Right atrium auricular region (tissue), 2 donors: ENCODE measurements around the gene KRT71. TPM values are rescaled to one million over a fixed set of nuclear protein-coding genes. Genes with fewer than 3 reads are reported as not detected.

Experiments used
- DNase-seq: peaks from one replicate; pipeline ENCODE4 v3.0.0-alpha.2; 2019; ENCODE audit warnings: low spot score
- H3K27ac ChIP-seq, 2 donors: fragments of 200-600 bp; sonication (generic); 1 replicate in 1 of 2; 2 replicates in 1 of 2; pipeline ENCODE4 v1.5.1; 2016 to 2019
- H3K27me3 ChIP-seq, 2 donors: fragments of 200-600 bp; sonication (generic); one replicate each; pipeline versions ENCODE4 v1.5.1 to v1.6.0; 2017 to 2019
- H3K36me3 ChIP-seq: fragments of 200-600 bp; sonication (generic); one replicate; pipeline ENCODE4 v1.5.1; 2016
- H3K4me1 ChIP-seq, 2 donors: fragments of 200-600 bp; sonication (generic); one replicate each; pipeline versions ENCODE4 v1.5.1 to v1.6.0; 2017 to 2019
- H3K4me3 ChIP-seq, 2 donors: fragments of 200-600 bp; sonication (generic); 1 replicate in 1 of 2; 2 replicates in 1 of 2; pipeline ENCODE4 v1.5.1; 2017 to 2019; ENCODE audit warnings: mild to moderate bottlenecking in 1 of 2, moderate library complexity in 1 of 2
- H3K9me3 ChIP-seq, 2 donors: fragments of 200-600 bp; sonication (generic); one replicate each; pipeline ENCODE4 v1.5.1; 2019
- total RNA-seq, 2 donors: library from RNA; depleted of rRNA; stranded (reverse); fragments of >200 nt; gene quantifications; one replicate each; pipeline ENCODE4 v1.1.0, GENCODE V29; 2016
- TF ChIP-seq, protein P1 (sequence below), 2 donors: fragments of 200-600 bp; sonication (generic); IDR thresholded peaks; one replicate each; pipeline ENCODE4 v1.5.1; 2019; ENCODE audit warnings: antibody characterized with exemption in 2 of 2

Gene KRT71
- total RNA-seq, 2 donors from 2014 or later, result not detected

- H3K4me3 ChIP-seq, result no peak overlapping the region
- no peaks in the 10 kb centered on the region for H3K4me1 ChIP-seq
- DNase-seq, result no peak
- no peak overlapping the region for H3K27ac ChIP-seq
- TF ChIP-seq, protein P1, sequence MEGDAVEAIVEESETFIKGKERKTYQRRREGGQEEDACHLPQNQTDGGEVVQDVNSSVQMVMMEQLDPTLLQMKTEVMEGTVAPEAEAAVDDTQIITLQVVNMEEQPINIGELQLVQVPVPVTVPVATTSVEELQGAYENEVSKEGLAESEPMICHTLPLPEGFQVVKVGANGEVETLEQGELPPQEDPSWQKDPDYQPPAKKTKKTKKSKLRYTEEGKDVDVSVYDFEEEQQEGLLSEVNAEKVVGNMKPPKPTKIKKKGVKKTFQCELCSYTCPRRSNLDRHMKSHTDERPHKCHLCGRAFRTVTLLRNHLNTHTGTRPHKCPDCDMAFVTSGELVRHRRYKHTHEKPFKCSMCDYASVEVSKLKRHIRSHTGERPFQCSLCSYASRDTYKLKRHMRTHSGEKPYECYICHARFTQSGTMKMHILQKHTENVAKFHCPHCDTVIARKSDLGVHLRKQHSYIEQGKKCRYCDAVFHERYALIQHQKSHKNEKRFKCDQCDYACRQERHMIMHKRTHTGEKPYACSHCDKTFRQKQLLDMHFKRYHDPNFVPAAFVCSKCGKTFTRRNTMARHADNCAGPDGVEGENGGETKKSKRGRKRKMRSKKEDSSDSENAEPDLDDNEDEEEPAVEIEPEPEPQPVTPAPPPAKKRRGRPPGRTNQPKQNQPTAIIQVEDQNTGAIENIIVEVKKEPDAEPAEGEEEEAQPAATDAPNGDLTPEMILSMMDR (IDR thresholded peaks at IDR 0.05), result no peak
- H3K27me3 ChIP-seq, result no peaks in the 10 kb centered on the region
- no peaks in the 10 kb centered on the region for H3K36me3 ChIP-seq
- no peaks in the 10 kb centered on the region for H3K9me3 ChIP-seq
These were observed 53.0 kb downstream of the KRT71 start for GRCh38 chr12:52499806-52500560.

- no peaks in the 10 kb centered on the region for H3K27me3 ChIP-seq
- H3K4me1 ChIP-seq, result no peaks in the 10 kb centered on the region
- no peaks in the 10 kb centered on the region for H3K36me3 ChIP-seq
- no peaks in the 10 kb centered on the region for H3K9me3 ChIP-seq
- H3K27ac ChIP-seq, result no peak overlapping the region
- TF ChIP-seq, protein P1 (IDR thresholded peaks at IDR 0.05), result no peak
- no peak overlapping the region for H3K4me3 ChIP-seq
- no peak for DNase-seq
These were observed 54.0 kb downstream of the KRT71 start for GRCh38 chr12:52498946-52499345.

DNA sequence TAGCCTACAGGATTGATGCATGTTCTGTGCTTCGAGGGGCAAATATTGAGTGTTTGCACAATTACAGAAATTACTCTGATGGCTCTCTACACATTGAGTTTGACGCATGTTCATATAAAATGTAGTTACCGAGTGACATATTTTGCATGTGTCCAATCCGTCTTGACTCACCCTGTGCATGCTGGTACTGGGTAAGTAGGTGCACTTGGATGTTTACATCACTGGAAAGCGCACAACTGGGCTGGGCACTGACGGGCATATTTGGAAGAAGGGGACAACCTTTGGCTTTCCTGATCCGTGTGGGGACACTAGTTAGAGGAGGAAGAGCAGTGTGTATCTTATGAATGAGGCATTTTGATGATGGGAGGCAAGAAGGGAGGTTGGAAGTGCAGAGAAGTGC, 55.0 kb downstream of the KRT71 start:
- H3K4me1 ChIP-seq, result no peaks in the 10 kb centered on the region
- TF ChIP-seq, protein P1 (IDR thresholded peaks at IDR 0.05), result no peak
- no peak for DNase-seq
- H3K36me3 ChIP-seq, result no peaks in the 10 kb centered on the region
- no peak overlapping the region for H3K27ac ChIP-seq
- H3K9me3 ChIP-seq, result no peaks in the 10 kb centered on the region
- no peaks in the 10 kb centered on the region for H3K27me3 ChIP-seq
- no peak overlapping the region for H3K4me3 ChIP-seq

DNA sequence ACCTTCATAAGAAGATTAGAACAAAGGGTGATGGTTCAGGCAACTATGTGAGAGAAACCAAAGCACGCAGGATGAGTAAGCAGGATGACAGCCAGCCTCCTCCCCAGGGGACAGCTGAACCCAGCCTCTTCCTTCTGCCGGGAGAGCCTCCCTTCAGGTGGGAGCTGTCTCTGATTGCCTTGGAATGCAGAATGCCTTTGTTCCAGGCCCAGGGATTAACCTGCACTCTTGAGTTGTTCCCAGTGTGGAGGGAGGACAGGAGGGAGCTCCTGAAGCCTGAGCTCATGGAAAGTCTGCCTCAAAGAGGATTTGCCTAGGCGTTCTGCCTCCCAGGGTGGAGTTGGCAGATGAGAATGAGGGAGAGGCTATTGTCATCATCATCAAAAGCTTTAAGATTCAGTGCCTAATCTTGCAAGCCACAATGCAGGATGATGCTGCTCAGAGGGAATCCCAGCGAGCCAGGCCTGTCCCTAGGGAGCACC, 56.3 kb downstream of the KRT71 start:
- no peak for DNase-seq
- Histone ChIP-seq H3K9me3 (no peaks in the 10 kb centered on the region), H3K4me3 (no peak overlapping the region), H3K4me1 (no peaks in the 10 kb centered on the region), H3K27ac (no peak overlapping the region), H3K27me3 (no peaks in the 10 kb centered on the region), H3K36me3 (no peaks in the 10 kb centered on the region)
- TF ChIP-seq, protein P1 (IDR thresholded peaks at IDR 0.05), result no peak

- Histone ChIP-seq H3K9me3 (no peaks in the 10 kb centered on the region), H3K27me3 (no peaks in the 10 kb centered on the region), H3K4me3 (no peak overlapping the region), H3K4me1 (no peaks in the 10 kb centered on the region), H3K27ac (no peak overlapping the region), H3K36me3 (no peaks in the 10 kb centered on the region)
- DNase-seq, result no peak
- TF ChIP-seq, protein P1 (IDR thresholded peaks at IDR 0.05), result no peak
These were observed 56.9 kb downstream of the KRT71 start for GRCh38 chr12:52496054-52496453.

DNA sequence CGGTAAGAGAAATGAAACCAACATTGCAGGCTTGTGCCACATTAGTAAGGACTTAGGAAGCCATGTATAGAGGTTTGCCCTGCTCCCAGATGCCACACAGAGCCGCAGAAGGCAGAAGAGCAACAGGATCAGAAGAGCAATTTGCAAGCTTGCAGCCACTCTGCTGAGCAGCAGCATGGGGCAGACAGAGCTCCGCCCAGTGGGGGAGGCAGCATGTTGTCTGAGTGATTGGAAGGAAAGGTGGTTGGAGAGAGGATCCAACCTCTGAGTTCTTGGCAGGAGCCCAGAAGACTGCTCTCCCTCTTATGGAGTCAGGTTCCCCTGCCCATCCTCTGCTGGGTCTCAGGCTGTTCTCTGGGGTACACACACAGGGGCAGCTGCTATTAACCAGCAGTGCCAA, 57.6 kb downstream of the KRT71 start:
- TF ChIP-seq, protein P1 (IDR thresholded peaks at IDR 0.05), result no peak
- Histone ChIP-seq H3K9me3 (no peaks in the 10 kb centered on the region), H3K27me3 (no peaks in the 10 kb centered on the region), H3K27ac (no peak overlapping the region), H3K4me3 (no peak overlapping the region), H3K36me3 (no peaks in the 10 kb centered on the region), H3K4me1 (no peaks in the 10 kb centered on the region)
- no peak for DNase-seq
